SK-N-MC (cell line): ENCODE measurements around the gene ANKS1B.
"Not testable (repeated sequence)": the region's sequence is repeated elsewhere in the genome, so short reads cannot be mapped to it uniquely, and the experiment has no call there.

Experiments used
- DNase-seq: peaks from one replicate; pipeline ENCODE4 v3.0.0-alpha.2; 2011; ENCODE audit warnings: low read depth, low spot score
- H3K27ac ChIP-seq: fragments of 200-600 bp; sonication (generic); 2 replicates; pipeline ENCODE4 v1.5.1; 2016; ENCODE audit warnings: mixed run types
- H3K36me3 ChIP-seq: fragments of 200-600 bp; sonication (generic); 2 replicates; pipeline ENCODE4 v1.6.1; 2017; ENCODE audit warnings: antibody characterized with exemption, low read length, mixed read lengths; ENCODE audit not compliant: insufficient read depth
- H3K4me3 ChIP-seq: fragments of 200-600 bp; sonication (generic); 2 replicates; pipeline ENCODE4 v1.5.1; 2016
- H3K9ac ChIP-seq: fragments of 200-600 bp; sonication (generic); 2 replicates; pipeline ENCODE4 v1.8.0; 2017; ENCODE audit warnings: mixed run types, mixed read lengths; ENCODE audit not compliant: insufficient read length
- H3K9me3 ChIP-seq: fragments of 200-600 bp; sonication (generic); 2 replicates; pipeline ENCODE4 v1.6.1; 2017; ENCODE audit warnings: low read depth, mild to moderate bottlenecking, antibody characterized with exemption, low read length, moderate library complexity, mixed read lengths
- EZH2 ChIP-seq: fragments of 200-600 bp; sonication (generic); IDR thresholded peaks from one replicate; pipeline ENCODE4 v1.6.1; 2017; ENCODE audit warnings: antibody characterized with exemption
- FOXP2 ChIP-seq: optimal IDR thresholded peaks from 2 replicates; pipeline ENCODE3; 2011; ENCODE audit warnings: mild to moderate bottlenecking, moderate library complexity; ENCODE audit not compliant: insufficient read depth; ENCODE audit errors: extremely low read length, control extremely low read depth
- POLR2AphosphoS5 ChIP-seq: IDR thresholded peaks from 2 replicates; pipeline ENCODE4 v1.6.1; 2012; ENCODE audit warnings: mild to moderate bottlenecking, low read depth, low read length, borderline replicate concordance

The ANKS1B gene

GRCh38 chr12:99752740-99753139, 232.0 kb downstream of the ANKS1B start:
- Histone ChIP-seq H3K9me3 (no peaks in the 10 kb centered on the region), H3K27ac (no peak overlapping the region), H3K4me3 (no peak overlapping the region), H3K36me3 (no peaks in the 10 kb centered on the region), H3K9ac (no peak overlapping the region)
- TF ChIP-seq POLR2AphosphoS5 = no peak
- TF ChIP-seq FOXP2 = no peak
- TF ChIP-seq EZH2 = no peak
- DNase-seq = no peak

GRCh38 chr12:99746538-99746937, 238.2 kb downstream of the ANKS1B start:
- H3K9ac ChIP-seq = no peak overlapping the region
- H3K27ac ChIP-seq = no peak overlapping the region
- H3K36me3 ChIP-seq = no peaks in the 10 kb centered on the region
- no peaks in the 10 kb centered on the region for H3K9me3 ChIP-seq
- TF ChIP-seq FOXP2 (no peak), EZH2 (no peak), POLR2AphosphoS5 (no peak)
- no peak for DNase-seq
- H3K4me3 ChIP-seq = no peak overlapping the region

- no peaks in the 10 kb centered on the region for H3K9me3 ChIP-seq
- TF ChIP-seq EZH2 (no peak), POLR2AphosphoS5 (no peak), FOXP2 (no peak)
Measured at GRCh38 chr12:99745895-99746294, 238.8 kb downstream of the ANKS1B start.

GRCh38 chr12:99745121-99745520, 239.6 kb downstream of the ANKS1B start:
- no peak for DNase-seq
- no peaks in the 10 kb centered on the region for H3K36me3 ChIP-seq
- TF ChIP-seq POLR2AphosphoS5 (no peak), FOXP2 (no peak), EZH2 (no peak)
- H3K9me3 ChIP-seq = no peaks in the 10 kb centered on the region
- H3K4me3 ChIP-seq = no peak overlapping the region
- H3K9ac ChIP-seq = no peak overlapping the region
- H3K27ac ChIP-seq = no peak overlapping the region

More at GRCh38 chr12:99745895-99746294, 238.8 kb downstream of the ANKS1B start:
- Histone ChIP-seq H3K27ac (no peak overlapping the region), H3K36me3 (no peaks in the 10 kb centered on the region), H3K9ac (no peak overlapping the region), H3K4me3 (no peak overlapping the region)
- DNase-seq = no peak

- TF ChIP-seq POLR2AphosphoS5 = no peak
- no peak for TF ChIP-seq EZH2
- no peak for TF ChIP-seq FOXP2
- Histone ChIP-seq H3K9me3 (no peaks in the 10 kb centered on the region), H3K9ac (no peak overlapping the region), H3K36me3 (no peaks in the 10 kb centered on the region), H3K27ac (no peak overlapping the region), H3K4me3 (no peak overlapping the region)
- DNase-seq = no peak
Measured at GRCh38 chr12:99736760-99737269, 247.9 kb downstream of the ANKS1B start.

DNA sequence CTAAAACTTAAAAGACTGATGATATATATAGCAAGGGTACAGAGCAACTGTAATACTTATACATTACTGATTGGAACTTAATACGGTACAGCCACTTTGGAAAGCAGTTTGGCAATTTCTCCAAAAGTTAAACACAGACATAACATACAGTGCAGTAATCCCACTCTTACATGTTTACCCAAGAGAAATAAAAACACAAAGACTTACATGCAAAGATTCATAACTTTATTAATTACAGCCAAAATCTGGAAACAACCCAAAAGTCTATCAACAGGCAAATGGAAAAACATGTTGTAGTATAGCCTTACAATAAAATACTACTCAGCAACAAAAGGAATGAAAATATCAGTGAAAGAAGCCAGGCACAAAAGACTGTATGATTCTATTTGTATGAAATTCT, 252.6 kb downstream of the ANKS1B start:
- no peak overlapping the region for H3K4me3 ChIP-seq
- no peaks in the 10 kb centered on the region for H3K9me3 ChIP-seq
- no peaks in the 10 kb centered on the region for H3K36me3 ChIP-seq
- no peak overlapping the region for H3K27ac ChIP-seq
- no peak overlapping the region for H3K9ac ChIP-seq
- TF ChIP-seq FOXP2 (no peak), POLR2AphosphoS5 (no peak), EZH2 (no peak)
- DNase-seq = no peak

- H3K27ac ChIP-seq = no peak overlapping the region
- no peak for DNase-seq
- H3K9me3 ChIP-seq = no peaks in the 10 kb centered on the region
- H3K36me3 ChIP-seq = no peaks in the 10 kb centered on the region
- no peak for TF ChIP-seq FOXP2
- TF ChIP-seq POLR2AphosphoS5 = no peak
- TF ChIP-seq EZH2 = no peak
- H3K9ac ChIP-seq = no peak overlapping the region
- H3K4me3 ChIP-seq = no peak overlapping the region
Measured at GRCh38 chr12:99722690-99723486, 261.8 kb downstream of the ANKS1B start.

DNA sequence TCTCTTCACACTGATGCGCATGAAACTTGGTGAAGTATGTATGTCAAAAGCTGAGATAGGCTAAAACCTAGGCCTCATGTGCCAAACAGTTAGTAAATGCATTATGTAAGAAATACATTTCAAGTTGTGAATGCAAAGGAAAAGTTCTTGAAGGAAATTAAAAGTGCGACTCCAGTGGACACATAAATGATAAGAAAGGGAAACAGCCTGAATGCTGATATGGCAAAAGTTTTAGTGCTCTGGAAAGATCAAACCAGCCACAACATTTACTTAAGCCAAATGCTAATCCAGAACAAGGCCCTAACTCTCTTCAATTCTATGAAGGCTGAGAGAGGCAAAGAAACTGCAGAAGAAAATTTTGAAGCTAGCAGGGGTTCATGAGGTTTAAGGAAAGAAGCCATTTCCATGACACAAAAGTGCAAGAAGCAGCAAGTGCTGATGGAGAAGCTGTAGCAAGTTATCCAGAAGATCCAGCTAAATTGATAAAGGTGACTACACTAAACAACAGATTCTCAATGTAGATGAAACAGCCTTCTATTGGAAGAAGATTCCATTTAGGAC, 262.9 kb downstream of the ANKS1B start:
- Histone ChIP-seq H3K9ac (no peak overlapping the region), H3K27ac (no peak overlapping the region), H3K9me3 (no peaks in the 10 kb centered on the region), H3K4me3 (no peak overlapping the region), H3K36me3 (no peaks in the 10 kb centered on the region)
- TF ChIP-seq EZH2 (no peak), POLR2AphosphoS5 (no peak), FOXP2 (no peak)
- no peak for DNase-seq

DNA sequence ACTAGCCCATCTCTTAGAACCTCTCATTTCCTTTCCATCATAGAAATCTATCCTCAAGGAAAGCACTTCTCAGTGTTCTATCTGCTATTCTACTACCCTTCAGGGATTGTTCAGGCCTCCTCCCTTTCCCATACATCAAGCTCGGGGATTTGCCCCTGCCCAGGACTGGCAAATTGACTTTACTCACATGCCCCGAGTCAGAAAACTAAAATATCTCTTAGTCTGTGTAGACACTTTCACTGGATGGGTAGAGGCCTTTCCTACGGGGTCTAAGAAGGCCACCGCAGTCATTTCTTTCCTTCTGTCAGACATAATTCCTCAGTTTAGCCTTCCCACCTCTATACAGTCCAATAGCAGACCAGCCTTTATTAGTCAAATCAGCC, 264.7 kb downstream of the ANKS1B start:
- not testable (repeated sequence) for H3K27ac ChIP-seq, H3K4me3 ChIP-seq, H3K9me3 ChIP-seq, H3K36me3 ChIP-seq, DNase-seq, H3K9ac ChIP-seq

DNA sequence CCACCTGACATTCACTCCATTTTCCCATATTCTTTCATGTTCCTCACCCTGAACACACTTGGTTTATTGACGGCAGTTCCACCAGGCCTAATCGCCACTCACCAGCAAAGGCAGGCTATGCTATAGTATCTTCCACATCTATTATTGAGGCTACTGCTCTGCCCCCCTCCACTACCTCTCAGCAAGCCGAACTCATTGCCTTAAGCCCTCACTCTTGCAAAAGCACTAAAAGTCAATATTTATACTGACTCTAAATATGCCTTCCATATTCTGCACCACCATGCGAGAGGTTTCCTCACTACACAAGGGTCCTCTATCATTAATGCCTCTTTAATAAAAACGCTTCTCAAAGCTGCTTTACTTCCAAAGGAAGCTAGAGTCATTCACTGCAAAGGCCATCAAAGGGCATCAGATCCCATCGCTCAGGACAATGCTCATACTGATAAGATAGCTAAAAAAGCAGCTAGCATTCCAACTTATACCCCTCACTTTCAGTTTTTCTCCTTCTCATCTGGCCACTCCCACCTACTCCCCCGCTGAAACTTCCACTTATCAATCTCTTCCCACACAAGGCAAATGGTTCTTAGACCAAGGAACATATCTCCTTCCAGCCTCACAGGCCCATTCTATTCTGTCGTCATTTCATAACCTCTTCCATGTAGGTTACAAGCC, 265.2 kb downstream of the ANKS1B start:
- not testable (repeated sequence) for H3K36me3 ChIP-seq, H3K27ac ChIP-seq, H3K4me3 ChIP-seq, H3K9me3 ChIP-seq, DNase-seq, H3K9ac ChIP-seq

GRCh38 chr12:99715841-99716510, 268.8 kb downstream of the ANKS1B start:
- H3K9me3 ChIP-seq, H3K27ac ChIP-seq, H3K9ac ChIP-seq, DNase-seq, H3K36me3 ChIP-seq, H3K4me3 ChIP-seq: not testable (repeated sequence)

GRCh38 chr12:99714921-99715320, 269.8 kb downstream of the ANKS1B start:
- not testable (repeated sequence) for H3K9me3 ChIP-seq, H3K36me3 ChIP-seq, H3K4me3 ChIP-seq, H3K9ac ChIP-seq, H3K27ac ChIP-seq, DNase-seq
